Neural progenitor cell (in vitro differentiated cells): ENCODE measurements around the gene KAZN. TPM values are rescaled to one million over a fixed set of nuclear protein-coding genes. Genes with fewer than 3 reads are reported as not detected.

Experiments used
- DNase-seq: peaks from one replicate; pipeline ENCODE4 v3.0.0-alpha.2; 2016; ENCODE audit warnings: low spot score
- H2AFZ ChIP-seq: fragments of 200-600 bp; sonication (generic); replicated peaks from 2 replicates; pipeline ENCODE4 v1.6.1; 2016; ENCODE audit warnings: antibody characterized with exemption
- H3F3A ChIP-seq: fragments of 200-600 bp; sonication (generic); 2 replicates; pipeline ENCODE4 v1.6.1; 2016; ENCODE audit warnings: antibody characterized with exemption, low read depth
- H3K27ac ChIP-seq: fragments of 200-600 bp; sonication (generic); 2 replicates; pipeline ENCODE4 v1.5.1; 2016; ENCODE audit warnings: mild to moderate bottlenecking
- H3K27me3 ChIP-seq: fragments of 200-600 bp; sonication (generic); 2 replicates; pipeline ENCODE4 v1.6.1; 2016; ENCODE audit warnings: mild to moderate bottlenecking, moderate library complexity
- H3K36me3 ChIP-seq: fragments of 200-600 bp; sonication (generic); 2 replicates; pipeline ENCODE4 v1.5.1; 2016
- H3K4me1 ChIP-seq: fragments of 200-600 bp; sonication (generic); 2 replicates; pipeline ENCODE4 v1.6.1; 2016; ENCODE audit warnings: mixed run types
- H3K4me2 ChIP-seq: fragments of 200-600 bp; sonication (generic); 2 replicates; pipeline ENCODE4 v1.6.1; 2016
- H3K4me3 ChIP-seq: fragments of 200-600 bp; sonication (generic); 2 replicates; pipeline ENCODE4 v1.5.1; 2016
- H3K79me2 ChIP-seq: fragments of 200-600 bp; sonication (generic); 2 replicates; pipeline ENCODE4 v1.6.1; 2016; ENCODE audit warnings: low read depth
- H3K9ac ChIP-seq: fragments of 200-600 bp; sonication (generic); 2 replicates; pipeline ENCODE4 v1.6.1; 2016
- H3K9me3 ChIP-seq: fragments of 200-600 bp; sonication (generic); 2 replicates; pipeline ENCODE4 v1.5.1; 2016; ENCODE audit warnings: low read depth
- H4K20me1 ChIP-seq: fragments of 200-600 bp; sonication (generic); 2 replicates; pipeline ENCODE4 v1.6.1; 2016; ENCODE audit warnings: low read depth
- H3K27ac Mint-ChIP-seq: 3 replicates; pipeline ENCODE4 v1.8.0; 2021; ENCODE audit warnings: mixed read lengths
- H3K27me3 Mint-ChIP-seq: 2 replicates; pipeline ENCODE4 v1.8.0; 2022; ENCODE audit warnings: low read depth, mild to moderate bottlenecking, inconsistent platforms, moderate library complexity, mixed read lengths; ENCODE audit not compliant: insufficient read depth
- H3K36me3 Mint-ChIP-seq: 3 replicates; pipeline ENCODE4 v1.8.0; 2021; ENCODE audit warnings: mixed read lengths
- H3K4me1 Mint-ChIP-seq: 3 replicates; pipeline ENCODE4 v1.8.0; 2021; ENCODE audit warnings: mixed read lengths
- H3K4me3 Mint-ChIP-seq: 3 replicates; pipeline ENCODE4 v1.8.0; 2021; ENCODE audit warnings: mild to moderate bottlenecking, moderate library complexity, mixed read lengths
- H3K9me3 Mint-ChIP-seq: 3 replicates; pipeline ENCODE4 v1.8.0; 2020; ENCODE audit warnings: mixed read lengths
- EZH2 ChIP-seq: fragments of 200-600 bp; sonication (generic); IDR thresholded peaks from 2 replicates; pipeline ENCODE4 v1.6.1; 2017; ENCODE audit warnings: antibody characterized with exemption, mild to moderate bottlenecking, moderate library complexity
- EZH2phosphoT487 ChIP-seq: fragments of 200-600 bp; sonication (generic); IDR thresholded peaks from 2 replicates; pipeline ENCODE4 v1.6.1; 2017; ENCODE audit warnings: antibody characterized with exemption
- total RNA-seq: library from RNA; depleted of rRNA; stranded (reverse); fragments of >200 nt; gene quantifications from 2 replicates; pipeline ENCODE4 v1.2.3, GENCODE V29; 2015; ENCODE audit warnings: low replicate concordance
- TF ChIP-seq, protein P1 (sequence below): fragments of 200-600 bp; sonication (generic); IDR thresholded peaks from 2 replicates; pipeline ENCODE4 v1.5.1; 2017; ENCODE audit warnings: antibody characterized with exemption, mild to moderate bottlenecking

KAZN gene
- total RNA-seq, 1 donor from 2014 or later, result 6.1 TPM

DNA sequence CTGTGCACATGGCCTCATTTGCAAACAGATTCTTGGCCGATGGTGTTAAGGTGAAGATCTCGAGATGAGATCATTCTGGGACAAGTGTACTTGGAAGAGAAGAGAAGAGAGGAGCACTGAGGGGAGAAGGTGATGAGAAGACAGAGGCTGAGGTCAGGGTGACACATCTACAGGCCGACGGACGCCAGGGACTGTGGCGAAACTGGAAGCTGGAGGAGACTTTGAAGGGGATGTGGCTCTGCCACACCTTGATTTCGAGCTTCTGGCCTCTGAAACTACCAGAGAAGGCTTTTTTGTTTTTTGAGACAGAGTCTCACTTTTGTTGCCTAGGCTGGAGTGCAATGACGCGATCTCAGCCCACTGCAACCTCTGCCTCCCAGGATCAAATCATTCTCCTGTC, 417.5 kb downstream of the KAZN start:
- no peak overlapping the region for H3K4me3 Mint-ChIP-seq
- no peaks in the 10 kb centered on the region for H3K36me3 ChIP-seq
- TF ChIP-seq EZH2phosphoT487 (no peak), EZH2 (no peak)
- TF ChIP-seq, protein P1, sequence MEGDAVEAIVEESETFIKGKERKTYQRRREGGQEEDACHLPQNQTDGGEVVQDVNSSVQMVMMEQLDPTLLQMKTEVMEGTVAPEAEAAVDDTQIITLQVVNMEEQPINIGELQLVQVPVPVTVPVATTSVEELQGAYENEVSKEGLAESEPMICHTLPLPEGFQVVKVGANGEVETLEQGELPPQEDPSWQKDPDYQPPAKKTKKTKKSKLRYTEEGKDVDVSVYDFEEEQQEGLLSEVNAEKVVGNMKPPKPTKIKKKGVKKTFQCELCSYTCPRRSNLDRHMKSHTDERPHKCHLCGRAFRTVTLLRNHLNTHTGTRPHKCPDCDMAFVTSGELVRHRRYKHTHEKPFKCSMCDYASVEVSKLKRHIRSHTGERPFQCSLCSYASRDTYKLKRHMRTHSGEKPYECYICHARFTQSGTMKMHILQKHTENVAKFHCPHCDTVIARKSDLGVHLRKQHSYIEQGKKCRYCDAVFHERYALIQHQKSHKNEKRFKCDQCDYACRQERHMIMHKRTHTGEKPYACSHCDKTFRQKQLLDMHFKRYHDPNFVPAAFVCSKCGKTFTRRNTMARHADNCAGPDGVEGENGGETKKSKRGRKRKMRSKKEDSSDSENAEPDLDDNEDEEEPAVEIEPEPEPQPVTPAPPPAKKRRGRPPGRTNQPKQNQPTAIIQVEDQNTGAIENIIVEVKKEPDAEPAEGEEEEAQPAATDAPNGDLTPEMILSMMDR, result no peak
- no peak overlapping the region for H3K9ac ChIP-seq
- H2AFZ ChIP-seq, result no peak overlapping the region
- no peaks in the 10 kb centered on the region for H3K9me3 ChIP-seq
- peaks cover 12% of the 10 kb centered on the region for H3K4me1 ChIP-seq
- no peaks in the 10 kb centered on the region for H3K36me3 Mint-ChIP-seq
- no peaks in the 10 kb centered on the region for H3K9me3 Mint-ChIP-seq
- no peaks in the 10 kb centered on the region for H3K79me2 ChIP-seq
- peaks cover 12% of the 10 kb centered on the region for H3K4me1 Mint-ChIP-seq
- no peak for DNase-seq
- H3K27me3 ChIP-seq, result no peaks in the 10 kb centered on the region
- peaks cover 5% of the 10 kb centered on the region for H3F3A ChIP-seq
- no peak overlapping the region for H3K27ac ChIP-seq
- H3K4me3 ChIP-seq, result no peak overlapping the region
- peaks cover 4% of the 10 kb centered on the region for H3K27me3 Mint-ChIP-seq
- no peak overlapping the region for H3K4me2 ChIP-seq
- H3K27ac Mint-ChIP-seq, result no peak overlapping the region
- H4K20me1 ChIP-seq, result no peaks in the 10 kb centered on the region

DNA sequence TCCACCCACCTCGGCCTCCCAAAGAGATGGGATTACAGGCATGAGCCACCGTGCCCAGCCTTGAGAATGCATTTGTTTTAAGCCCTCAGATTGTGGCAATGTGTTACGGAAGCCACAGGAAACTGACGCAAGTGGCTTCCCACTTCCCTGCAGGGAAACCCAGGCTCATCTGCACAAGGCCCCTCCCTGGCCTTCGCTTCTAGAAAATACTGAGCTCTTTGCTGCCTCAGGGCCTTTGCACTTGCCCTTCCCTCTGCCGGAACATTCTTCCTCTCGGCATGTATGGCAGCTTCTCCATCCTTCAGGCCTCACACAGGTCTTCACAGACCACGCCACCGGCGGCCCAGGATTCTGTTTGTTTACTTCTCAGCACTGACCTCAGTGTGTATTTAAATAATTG, 418.0 kb downstream of the KAZN start:
- peaks cover 4% of the 10 kb centered on the region for H3K27me3 Mint-ChIP-seq
- H3K36me3 Mint-ChIP-seq, result no peaks in the 10 kb centered on the region
- no peak overlapping the region for H3K4me3 Mint-ChIP-seq
- Histone ChIP-seq H3K9ac (no peak overlapping the region), H3K79me2 (no peaks in the 10 kb centered on the region), H3K9me3 (no peaks in the 10 kb centered on the region), H4K20me1 (no peaks in the 10 kb centered on the region), H3F3A (peaks cover 1% of the 10 kb centered on the region), H2AFZ (no peak overlapping the region), H3K4me3 (no peak overlapping the region), H3K27ac (no peak overlapping the region), H3K27me3 (no peaks in the 10 kb centered on the region), H3K36me3 (no peaks in the 10 kb centered on the region), H3K4me1 (peaks cover 6% of the 10 kb centered on the region), H3K4me2 (no peak overlapping the region)
- no peak for TF ChIP-seq EZH2
- TF ChIP-seq, protein P1, result no peak
- no peak for TF ChIP-seq EZH2phosphoT487
- H3K4me1 Mint-ChIP-seq, result peaks cover 8% of the 10 kb centered on the region
- no peak for DNase-seq
- H3K27ac Mint-ChIP-seq, result no peak overlapping the region
- no peaks in the 10 kb centered on the region for H3K9me3 Mint-ChIP-seq

DNA sequence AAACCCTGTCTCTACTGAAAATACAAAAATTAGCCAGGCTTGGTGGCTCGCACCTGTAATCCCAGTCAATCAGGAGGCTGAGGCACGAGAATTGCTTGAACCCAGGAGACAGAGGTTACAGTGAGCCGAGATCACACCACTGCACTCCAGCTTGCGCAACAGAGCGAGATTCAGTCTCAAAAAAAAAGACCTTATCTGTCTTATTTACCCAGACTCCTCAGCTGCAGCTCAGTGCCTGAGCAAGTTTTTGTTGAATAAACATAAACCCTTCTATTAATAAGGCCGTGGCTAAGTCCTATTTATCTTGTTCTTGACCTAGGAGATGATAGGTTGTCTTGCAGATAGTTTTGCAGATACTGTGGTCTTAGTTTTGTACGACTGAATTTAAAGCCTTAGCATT, 418.6 kb downstream of the KAZN start:
- no peak overlapping the region for H2AFZ ChIP-seq
- Mint-ChIP-seq H3K27ac (no peak overlapping the region), H3K4me3 (no peak overlapping the region), H3K4me1 (peaks cover 7% of the 10 kb centered on the region), H3K9me3 (no peaks in the 10 kb centered on the region), H3K36me3 (no peaks in the 10 kb centered on the region), H3K27me3 (peaks cover 4% of the 10 kb centered on the region)
- no peak overlapping the region for H3K27ac ChIP-seq
- no peak for DNase-seq
- no peaks in the 10 kb centered on the region for H4K20me1 ChIP-seq
- no peaks in the 10 kb centered on the region for H3K9me3 ChIP-seq
- H3K27me3 ChIP-seq, result no peaks in the 10 kb centered on the region
- no peaks in the 10 kb centered on the region for H3K36me3 ChIP-seq
- no peak overlapping the region for H3K4me2 ChIP-seq
- H3K4me1 ChIP-seq, result peaks cover under 1% of the 10 kb centered on the region
- no peak overlapping the region for H3K4me3 ChIP-seq
- H3F3A ChIP-seq, result no peaks in the 10 kb centered on the region
- no peak for TF ChIP-seq EZH2
- no peak for TF ChIP-seq EZH2phosphoT487
- TF ChIP-seq, protein P1, result no peak
- H3K9ac ChIP-seq, result no peak overlapping the region
- no peaks in the 10 kb centered on the region for H3K79me2 ChIP-seq
